Omental fat pad (tissue), 4 donors: ENCODE measurements around the gene GPR161. TPM values are rescaled to one million over a fixed set of nuclear protein-coding genes. Genes with fewer than 3 reads are reported as not detected.

Experiments used
- ATAC-seq: fragments of 150-250 bp; one replicate; pipeline ENCODE4 v1.9.1; 2016; ENCODE audit warnings: mild to moderate bottlenecking, moderate library complexity; ENCODE audit not compliant: low FRiP score
- DNase-seq: peaks from one replicate; pipeline ENCODE4 v3.0.0-alpha.2; 2019; ENCODE audit warnings: low spot score
- total RNA-seq, 4 donors: library from RNA; depleted of rRNA; stranded (reverse); fragments of >200 nt; gene quantifications; one replicate each; pipeline ENCODE4 v1.1.0, GENCODE V29; 2016
- TF ChIP-seq, protein P1 (sequence below), 3 donors: fragments of 450-650 bp; IDR thresholded peaks; one replicate each; pipeline ENCODE4 v1.5.1; 2016 to 2017; ENCODE audit warnings: antibody characterized with exemption in 3 of 3, mild to moderate bottlenecking in 3 of 3, moderate library complexity in 2 of 3

The GPR161 gene
- total RNA-seq, 4 donors from 2014 or later, result 4.0 to 8.0 (median 5.9) TPM

GRCh38 chr1:168135921-168136708 lies 615 bp downstream of the GPR161 start:
- DNase-seq, result no peak
- ATAC-seq, result peak; percentile 43
- TF ChIP-seq, protein P1, sequence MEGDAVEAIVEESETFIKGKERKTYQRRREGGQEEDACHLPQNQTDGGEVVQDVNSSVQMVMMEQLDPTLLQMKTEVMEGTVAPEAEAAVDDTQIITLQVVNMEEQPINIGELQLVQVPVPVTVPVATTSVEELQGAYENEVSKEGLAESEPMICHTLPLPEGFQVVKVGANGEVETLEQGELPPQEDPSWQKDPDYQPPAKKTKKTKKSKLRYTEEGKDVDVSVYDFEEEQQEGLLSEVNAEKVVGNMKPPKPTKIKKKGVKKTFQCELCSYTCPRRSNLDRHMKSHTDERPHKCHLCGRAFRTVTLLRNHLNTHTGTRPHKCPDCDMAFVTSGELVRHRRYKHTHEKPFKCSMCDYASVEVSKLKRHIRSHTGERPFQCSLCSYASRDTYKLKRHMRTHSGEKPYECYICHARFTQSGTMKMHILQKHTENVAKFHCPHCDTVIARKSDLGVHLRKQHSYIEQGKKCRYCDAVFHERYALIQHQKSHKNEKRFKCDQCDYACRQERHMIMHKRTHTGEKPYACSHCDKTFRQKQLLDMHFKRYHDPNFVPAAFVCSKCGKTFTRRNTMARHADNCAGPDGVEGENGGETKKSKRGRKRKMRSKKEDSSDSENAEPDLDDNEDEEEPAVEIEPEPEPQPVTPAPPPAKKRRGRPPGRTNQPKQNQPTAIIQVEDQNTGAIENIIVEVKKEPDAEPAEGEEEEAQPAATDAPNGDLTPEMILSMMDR (IDR thresholded peaks at IDR 0.05), result no peak

GRCh38 chr1:168135116-168135920 lies 1.4 kb downstream of the GPR161 start:
- ATAC-seq, result no peak
- no peak for DNase-seq
- TF ChIP-seq, protein P1 (IDR thresholded peaks at IDR 0.05), result no peak

DNA sequence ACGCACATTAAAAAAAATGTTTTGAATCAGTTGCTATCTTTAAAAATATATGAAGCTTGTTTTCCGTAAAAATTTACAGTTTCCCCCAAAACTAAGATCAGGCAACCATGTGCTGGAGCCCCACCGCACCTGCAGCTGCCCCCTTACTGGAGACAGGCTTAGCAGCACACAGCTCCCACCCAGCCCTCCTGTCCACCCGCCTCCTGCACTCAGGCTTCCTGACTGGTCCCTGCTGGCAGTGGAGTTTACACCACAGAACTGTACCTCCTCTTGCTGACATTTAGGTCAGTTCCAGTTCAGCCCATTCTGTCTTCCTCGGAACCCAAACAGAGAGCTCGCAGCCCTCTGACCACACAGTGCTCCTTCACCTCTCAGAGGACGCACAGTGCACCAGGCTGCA lies 2.1 kb downstream of the GPR161 start:
- ATAC-seq (no peak), DNase-seq (no peak)
- TF ChIP-seq, protein P1 (IDR thresholded peaks at IDR 0.05), result no peak

- no peak for ATAC-seq
- TF ChIP-seq, protein P1 (IDR thresholded peaks at IDR 0.05), result no peak
- no peak for DNase-seq
Measured at GRCh38 chr1:168134132-168134531, 2.6 kb downstream of the GPR161 start.

DNA sequence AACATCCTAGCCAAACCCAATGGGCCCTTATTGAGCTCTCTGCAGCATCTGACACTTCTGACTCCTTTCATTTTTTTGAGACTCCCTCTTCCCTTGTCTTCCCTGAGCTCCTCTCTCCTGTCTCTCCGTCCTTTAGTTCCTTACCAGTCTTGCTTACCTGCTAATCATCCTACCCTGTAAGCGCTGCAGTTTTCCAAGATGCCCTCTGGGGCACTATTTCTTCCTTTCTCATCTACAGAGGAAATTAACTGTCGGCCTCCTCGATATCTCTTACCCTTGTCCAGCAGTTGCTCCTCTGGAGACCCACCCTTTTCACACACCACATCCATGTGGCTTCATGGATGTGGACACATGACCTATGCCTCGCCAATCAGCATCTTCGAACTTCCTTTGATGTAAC lies 6.8 kb downstream of the GPR161 start:
- TF ChIP-seq, protein P1 (IDR thresholded peaks at IDR 0.05), result no peak

DNA sequence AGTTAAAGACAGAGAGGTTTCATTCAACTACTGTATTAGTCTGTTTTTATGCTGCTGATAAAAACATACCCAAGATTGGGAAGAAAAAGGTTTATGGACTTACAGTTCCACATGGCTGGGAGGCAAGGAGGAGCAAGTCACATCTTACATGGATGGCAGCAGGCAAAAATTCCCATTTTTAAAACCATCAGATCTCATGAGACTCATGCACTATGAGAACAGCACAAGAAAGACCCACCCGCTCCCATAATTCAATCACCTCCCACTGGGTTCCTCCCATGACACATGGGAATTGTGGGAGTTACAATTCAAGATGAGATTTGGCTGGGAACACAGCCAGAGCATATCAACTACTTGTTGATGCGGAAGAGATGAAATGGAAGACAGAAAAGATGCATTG lies 9.2 kb downstream of the GPR161 start:
- TF ChIP-seq, protein P1 (IDR thresholded peaks at IDR 0.05), result no peak
- DNase-seq (no peak), ATAC-seq (no peak)

More for the DNA sequence above, 6.8 kb downstream of the GPR161 start:
- no peak for ATAC-seq
- DNase-seq, result no peak
